ENCODE data around the gene ASAP3. TPM values are rescaled to one million over a fixed set of nuclear protein-coding genes. Genes with fewer than 3 reads are reported as not detected.

Gene ASAP3
- 51.4 and 52.9 TPM in 2 replicates for total RNA-seq

DNA sequence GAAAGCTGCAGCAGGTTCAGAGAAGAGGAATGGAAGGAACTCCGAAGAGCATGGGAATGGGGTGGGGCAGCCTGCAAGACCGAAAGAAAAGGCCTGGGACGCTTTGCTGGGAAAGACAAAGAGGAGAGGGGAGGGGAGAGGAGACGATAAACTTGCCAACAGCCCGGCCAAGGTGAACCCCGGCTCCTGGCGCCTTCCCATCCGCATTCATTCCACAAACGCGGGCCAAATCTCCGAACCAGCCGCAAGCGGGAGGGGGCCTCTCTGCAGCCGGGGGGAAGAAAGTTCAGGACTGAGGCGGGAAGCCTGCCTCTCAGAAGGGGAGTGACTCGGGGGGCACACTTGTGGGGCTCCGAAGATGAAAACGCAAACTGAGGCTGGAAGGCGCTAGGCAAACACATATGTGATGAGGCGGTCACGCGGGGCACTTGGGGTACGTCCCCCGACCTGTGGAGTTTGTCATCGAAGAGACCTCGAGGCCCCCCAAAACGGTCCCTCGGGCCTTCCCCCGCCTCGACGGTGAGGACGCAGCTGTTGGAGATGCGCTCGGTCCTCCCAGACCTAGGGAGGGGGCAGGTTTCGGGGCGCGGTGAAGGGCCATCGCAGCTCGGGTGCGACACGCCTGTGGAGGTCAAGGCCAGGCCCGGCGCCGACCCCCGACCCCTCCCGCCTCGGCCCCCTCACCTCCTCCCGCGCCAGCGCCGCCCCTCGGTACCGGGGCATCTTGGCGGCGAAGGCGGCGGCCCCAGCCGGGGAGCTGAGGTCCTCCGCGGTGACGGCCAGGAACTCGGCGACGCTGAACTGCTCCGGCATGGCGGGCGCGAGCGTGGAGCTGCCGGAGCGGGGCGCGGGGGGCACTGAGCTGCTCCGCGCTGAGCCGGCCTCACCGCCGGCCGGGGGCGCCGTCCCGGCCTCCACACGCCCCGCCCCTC, at the start of gene ASAP3:
Gene ASAP3 (minus strand): TSS at position 859 of the 932 bp plus-strand sequence. CDS start 46 bp downstream, at position 813.

DNA sequence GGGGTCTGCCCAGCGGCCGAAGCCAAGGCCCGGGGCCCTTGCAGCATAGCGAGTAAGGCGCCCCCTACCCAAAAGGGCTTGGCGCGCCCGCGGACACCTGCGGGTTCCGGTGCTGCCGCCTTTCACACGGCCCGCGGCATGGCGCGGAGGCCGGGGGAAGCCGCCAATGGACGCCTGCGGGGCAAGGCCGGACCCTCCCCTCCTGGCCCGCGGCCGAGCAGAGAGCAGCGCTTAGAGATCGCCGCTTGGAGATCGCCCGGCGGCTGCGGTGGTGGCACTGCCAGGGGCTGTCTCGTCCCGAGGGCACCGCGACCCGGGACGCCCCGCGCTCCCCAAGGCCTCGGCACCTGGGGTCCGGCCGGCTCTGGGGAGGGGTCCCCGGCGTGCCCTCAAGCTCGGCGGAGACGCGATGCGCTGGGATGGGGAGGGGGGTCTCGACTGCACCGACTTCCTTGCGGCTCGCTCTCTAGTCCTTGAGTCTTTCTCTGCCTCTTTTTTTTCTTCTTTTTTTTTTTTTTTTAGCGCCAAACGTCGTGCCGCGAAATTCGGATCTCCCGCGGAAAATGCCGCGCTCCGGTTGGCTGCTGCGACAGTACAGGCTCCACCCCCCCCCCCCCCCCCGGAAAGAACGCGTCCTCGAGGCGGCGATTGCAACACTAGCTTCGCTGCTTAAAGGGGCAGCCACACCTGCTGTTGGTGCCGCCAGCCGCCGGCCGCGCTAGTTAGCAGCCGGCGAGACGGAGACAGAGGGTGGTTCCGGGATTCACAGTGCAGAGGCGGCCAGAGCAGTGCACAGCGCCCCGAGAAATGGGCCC, 47.0 kb upstream of the ASAP3 start, which contains the start of gene E2F2:
Gene E2F2 (minus strand): TSS at position 487 of the 815 bp plus-strand sequence. CDS start 440 bp downstream, at position 47.

DNA sequence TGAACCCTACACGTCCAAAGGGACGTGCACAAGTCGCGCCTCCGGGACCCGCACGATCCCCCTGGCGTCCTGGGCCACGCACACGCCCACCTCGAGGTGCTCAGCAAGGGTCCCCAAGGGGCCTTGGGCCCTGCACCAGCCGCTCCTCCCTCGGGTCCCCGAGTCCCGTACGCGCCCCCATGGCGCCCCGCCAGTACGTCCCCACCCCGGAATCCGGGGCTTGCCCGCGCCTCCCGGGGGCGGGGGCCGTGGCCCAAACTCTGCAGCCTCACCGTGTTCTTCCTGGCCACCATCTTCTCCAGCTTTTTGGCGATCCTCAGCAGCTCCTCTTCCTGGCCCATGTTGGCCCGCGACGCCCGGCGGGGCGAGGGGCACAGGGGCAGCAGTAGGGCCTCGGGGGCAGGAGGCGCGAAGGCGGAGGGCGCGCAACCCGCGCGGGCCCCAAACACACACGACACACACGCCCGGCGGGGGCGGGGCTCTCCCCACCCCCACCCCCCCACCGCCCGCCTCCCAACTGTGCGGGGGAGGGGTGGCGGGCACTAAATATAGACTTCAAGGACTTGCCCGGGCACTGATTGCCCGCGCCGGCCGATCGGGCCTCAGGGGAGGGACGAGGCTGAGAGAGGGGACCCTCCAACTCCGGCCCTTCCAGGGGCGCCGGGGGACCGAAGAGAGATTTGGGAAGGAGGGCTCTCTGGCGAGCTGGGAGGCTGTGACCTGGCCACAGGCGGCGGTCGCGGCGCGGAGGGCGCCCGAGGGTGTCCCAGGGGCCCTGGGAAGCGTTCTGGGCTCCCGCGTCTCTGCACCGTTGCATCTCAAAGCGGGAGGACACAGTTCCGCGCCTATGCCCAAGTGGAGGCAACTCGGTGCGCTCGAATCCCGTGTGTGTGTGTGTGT, 59.4 kb downstream of the ASAP3 start, which contains the start of gene TCEA3:
Gene TCEA3 (minus strand): TSS at position 456 of the 900 bp plus-strand sequence. CDS start 115 bp downstream, at position 341.

Other genes starting within 250 kb of the ASAP3 start
- gene HNRNPR, start 139.9 kb downstream of the ASAP3 start, total RNA-seq: 62.5 and 62.8 TPM in 2 replicates
- 31.8 and 32.6 TPM in 2 replicates for gene ZNF436, start 114.3 kb downstream of the ASAP3 start, total RNA-seq
- gene TCEA3, start 59.4 kb downstream of the ASAP3 start, total RNA-seq: 4.1 and 6.0 TPM in 2 replicates
- 0.06 and 0.15 TPM in 2 replicates for gene E2F2, start 47.1 kb upstream of the ASAP3 start, total RNA-seq
- 148 and 174 TPM in 2 replicates for gene ID3, start 75.3 kb upstream of the ASAP3 start, total RNA-seq
- gene RPL11, start 207.6 kb upstream of the ASAP3 start, total RNA-seq: 1,144 and 1,360 TPM in 2 replicates